ENCODE measurements around the gene MVB12B. TPM values are rescaled to one million over a fixed set of nuclear protein-coding genes. Genes with fewer than 3 reads are reported as not detected.

Gene MVB12B
- total and polyA plus RNA-seq, 2 of the 13 experiments (the other 11 are each of a cell fraction or from before 2014, with no cell fraction given): 12.1 to 30.1 TPM

- TF ChIP-seq IKZF4 (CRISPR knock-in tag; IDR thresholded peaks at IDR 0.05; ENCODE audit: borderline replicate concordance, low read depth, not compliant biosample characterization) (peak; percentile 34), THAP7 (CRISPR knock-in tag; IDR thresholded peaks at IDR 0.05) (0 out of 2 replicates have a peak, but pooled peaks have one; percentile 22), ZNF160 (CRISPR knock-in tag; IDR thresholded peaks at IDR 0.05) (0 out of 2 replicates have a peak, but pooled peaks have one; percentile 73), ZNF740 (CRISPR knock-in tag; IDR thresholded peaks at IDR 0.05) (peak; percentile 27; the same call in 1 of the 2 replicates), KDM5B (CRISPR knock-in tag; IDR thresholded peaks at IDR 0.05; ENCODE audit: borderline replicate concordance) (no peak), ZNF691 (CRISPR knock-in tag; IDR thresholded peaks at IDR 0.05; ENCODE audit: borderline replicate concordance, low read depth) (peak; percentile 90), FOXA1 (IDR thresholded peaks at IDR 0.05) (no peak), FOXA1 (CRISPR knock-in tag; IDR thresholded peaks at IDR 0.05) (peak; percentile 22; the same call in 1 of the 2 replicates), FOXP4 (CRISPR knock-in tag; IDR thresholded peaks at IDR 0.05) (peak; percentile 73; the same call in 1 of the 2 replicates), GFI1 (CRISPR knock-in tag; IDR thresholded peaks at IDR 0.05; ENCODE audit: borderline replicate concordance) (peak; percentile 78), ZNF761 (CRISPR knock-in tag; conservative IDR thresholded peaks at IDR 0.05) (0 out of 2 replicates have a peak, but pooled peaks have one; percentile 8), ZNF263 (CRISPR knock-in tag; IDR thresholded peaks at IDR 0.05) (peak; percentile 80), ZNF710 (CRISPR knock-in tag; IDR thresholded peaks at IDR 0.05; ENCODE audit: borderline replicate concordance) (peak; percentile 91), ZNF530 (CRISPR knock-in tag; IDR thresholded peaks at IDR 0.05; ENCODE audit: low read depth) (no peak), SOX6 (IDR thresholded peaks at IDR 0.05) (no peak), SOX6 (CRISPR knock-in tag; IDR thresholded peaks at IDR 0.05) (peak; percentile 93), KAT8 (CRISPR knock-in tag; IDR thresholded peaks at IDR 0.05) (peak; percentile 35; the same call in 1 of the 2 replicates), DPF2 (CRISPR knock-in tag; IDR thresholded peaks at IDR 0.05; ENCODE audit: borderline replicate concordance, low read depth) (peak; percentile 83), SP4 (CRISPR knock-in tag; IDR thresholded peaks at IDR 0.05) (0 out of 2 replicates have a peak, but pooled peaks have one; percentile 16), ZSCAN9 (CRISPR knock-in tag; IDR thresholded peaks at IDR 0.05; ENCODE audit: borderline replicate concordance) (no peak), FOXP1 (IDR thresholded peaks at IDR 0.05) (no peak), FOXP1 (CRISPR knock-in tag; IDR thresholded peaks at IDR 0.05) (0 out of 2 replicates have a peak, but pooled peaks have one; percentile 37), NRL (CRISPR knock-in tag; IDR thresholded peaks at IDR 0.05; ENCODE audit: borderline replicate concordance) (no peak), ZMYM4 (CRISPR knock-in tag; IDR thresholded peaks at IDR 0.05) (0 out of 2 replicates have a peak, but pooled peaks have one; percentile 13), ZBTB38 (CRISPR knock-in tag; IDR thresholded peaks at IDR 0.05) (peak; percentile 62; the same call in 1 of the 2 replicates)
These were observed 200.6 kb downstream of the MVB12B start (continued) for GRCh38 chr9:126527109-126527825.
